Pulmonary artery endothelial cell (primary cell): Measurements from ENCODE around the gene NPY4R2. TPM values are rescaled to one million over a fixed set of nuclear protein-coding genes. Genes with fewer than 3 reads are reported as not detected.
"Not testable (repeated sequence)": the region's sequence is repeated elsewhere in the genome, so short reads cannot be mapped to it uniquely, and the experiment has no call there.

Source experiments
- DNase-seq: peaks from one replicate; pipeline ENCODE4 v3.0.0-alpha.2; 2011; ENCODE audit warnings: low read depth, low spot score
- total RNA-seq: library from RNA; depleted of rRNA; stranded (reverse); fragments of >200 nt; gene quantifications from 2 replicates; pipeline ENCODE4 v1.2.3, GENCODE V29; 2014

NPY4R2 gene, protein sequence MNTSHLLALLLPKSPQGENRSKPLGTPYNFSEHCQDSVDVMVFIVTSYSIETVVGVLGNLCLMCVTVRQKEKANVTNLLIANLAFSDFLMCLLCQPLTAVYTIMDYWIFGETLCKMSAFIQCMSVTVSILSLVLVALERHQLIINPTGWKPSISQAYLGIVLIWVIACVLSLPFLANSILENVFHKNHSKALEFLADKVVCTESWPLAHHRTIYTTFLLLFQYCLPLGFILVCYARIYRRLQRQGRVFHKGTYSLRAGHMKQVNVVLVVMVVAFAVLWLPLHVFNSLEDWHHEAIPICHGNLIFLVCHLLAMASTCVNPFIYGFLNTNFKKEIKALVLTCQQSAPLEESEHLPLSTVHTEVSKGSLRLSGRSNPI
- total RNA-seq = not detected in 2 replicates

DNA sequence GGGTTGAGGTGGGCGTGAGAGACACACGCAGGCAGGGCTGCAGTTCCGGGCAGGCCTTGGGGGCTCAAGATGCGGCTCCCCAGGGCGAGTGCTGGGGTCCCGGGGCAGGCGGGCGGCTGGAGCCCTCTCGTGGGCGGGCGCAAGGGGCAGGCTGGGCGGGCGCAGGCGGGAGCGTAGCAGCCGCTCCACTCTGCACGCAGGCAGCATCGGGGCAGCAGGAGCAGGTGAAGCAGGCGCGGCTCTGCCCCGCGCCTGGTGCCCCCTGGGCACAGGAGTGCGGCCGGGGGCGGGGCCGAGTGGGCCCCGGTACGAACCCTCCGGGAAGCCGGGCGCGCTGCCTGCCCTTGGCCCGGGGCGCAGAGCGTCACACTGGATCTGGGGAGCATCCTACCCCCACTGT, at the start of gene NPY4R2:
Gene NPY4R2 (plus strand): TSS at position 188 of the 400 bp plus-strand sequence. CDS start 3,326 bp downstream, outside the sequence.
- DNase-seq = not testable (repeated sequence)

GRCh38 chr10:47870887-47871286, 47.6 kb upstream of the NPY4R2 start:
- not testable (repeated sequence) for DNase-seq

- not testable (repeated sequence) for DNase-seq
Measured at GRCh38 chr10:47871485-47872180, 46.8 kb upstream of the NPY4R2 start.

GRCh38 chr10:47872236-47872635, 46.2 kb upstream of the NPY4R2 start:
- not testable (repeated sequence) for DNase-seq

DNA sequence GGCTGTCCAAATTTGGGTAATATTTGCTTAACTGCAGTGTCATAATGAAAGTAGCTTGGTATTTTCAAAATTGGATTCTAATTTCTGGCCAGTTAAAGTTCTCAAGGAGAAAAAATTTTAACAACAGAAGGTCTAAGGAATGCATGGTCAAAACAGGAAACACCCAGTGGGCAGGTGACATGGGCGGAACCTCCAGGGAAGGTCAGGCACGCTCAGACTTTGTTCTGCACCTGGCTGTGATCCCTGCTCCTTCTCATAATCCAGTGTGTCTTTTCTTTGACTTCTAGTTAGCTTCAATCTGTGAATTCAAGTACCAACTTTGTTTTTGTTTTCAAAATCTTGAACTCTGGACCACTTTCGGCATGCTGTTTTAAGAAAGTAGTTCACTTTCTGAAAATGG, 34.2 kb upstream of the NPY4R2 start:
- DNase-seq = not testable (repeated sequence)

GRCh38 chr10:47884934-47885333, 33.5 kb upstream of the NPY4R2 start:
- not testable (repeated sequence) for DNase-seq

DNA sequence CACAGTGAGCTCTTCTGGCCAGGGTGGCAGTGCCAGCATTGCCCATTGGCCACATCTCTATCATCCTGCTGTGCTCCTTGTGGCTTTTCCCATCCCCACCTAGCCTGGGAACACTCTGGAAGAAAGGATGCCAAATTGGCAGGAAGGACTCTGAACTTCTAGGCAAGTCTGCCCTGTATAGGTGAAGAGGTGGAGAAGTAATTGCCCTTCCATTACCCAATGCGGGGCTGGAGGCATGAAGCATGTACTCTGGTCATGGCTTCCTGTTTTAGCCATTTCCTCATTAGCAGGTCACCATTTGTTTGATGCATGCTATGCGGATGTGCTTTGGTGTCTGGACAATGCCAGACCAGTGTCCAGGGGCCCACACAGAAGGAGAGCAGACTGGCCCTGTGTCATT, 32.1 kb upstream of the NPY4R2 start:
- not testable (repeated sequence) for DNase-seq

GRCh38 chr10:47886827-47887226, 31.6 kb upstream of the NPY4R2 start:
- DNase-seq = not testable (repeated sequence)

- not testable (repeated sequence) for DNase-seq
Measured at GRCh38 chr10:47890737-47891136, 27.7 kb upstream of the NPY4R2 start.

DNA sequence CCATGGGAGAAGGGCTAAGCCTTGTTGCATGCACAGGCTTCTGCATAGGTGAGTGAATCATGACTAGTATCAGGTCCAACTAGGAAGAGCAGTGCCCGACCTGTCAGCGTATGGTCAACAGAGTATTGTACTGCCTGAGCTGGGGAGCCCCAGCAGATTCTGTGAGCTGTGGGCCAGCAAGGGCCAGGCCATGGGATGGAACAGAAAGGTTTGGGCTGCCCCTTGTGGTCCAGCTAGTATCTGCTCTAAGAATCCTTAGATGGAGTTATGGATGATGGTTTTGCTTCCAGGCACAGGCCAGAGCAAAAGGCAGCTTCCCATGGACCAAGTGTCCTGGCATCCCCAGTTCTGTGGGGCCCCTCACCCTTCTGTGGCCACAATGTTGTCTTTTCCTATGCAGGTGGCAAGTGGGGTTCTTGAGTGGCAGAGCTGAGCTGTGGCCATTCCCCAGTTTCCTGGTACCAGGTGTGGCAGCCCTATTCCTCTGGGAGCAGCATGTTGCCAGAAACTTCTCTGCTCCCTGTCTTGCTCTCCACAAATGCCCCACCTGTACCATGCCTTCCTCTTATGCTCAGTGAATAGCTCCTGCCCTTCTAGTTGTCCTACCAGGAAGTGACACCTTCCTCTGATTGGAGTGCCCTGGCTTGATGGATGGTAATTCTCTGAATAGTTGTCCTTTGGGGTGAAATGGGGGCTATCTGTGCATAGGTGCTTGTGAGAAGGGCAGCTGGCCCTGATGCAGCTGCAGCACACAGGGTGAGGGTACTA, 25.8 kb upstream of the NPY4R2 start:
- DNase-seq = not testable (repeated sequence)

- not testable (repeated sequence) for DNase-seq
Measured at GRCh38 chr10:47894571-47894970, 23.9 kb upstream of the NPY4R2 start.

DNA sequence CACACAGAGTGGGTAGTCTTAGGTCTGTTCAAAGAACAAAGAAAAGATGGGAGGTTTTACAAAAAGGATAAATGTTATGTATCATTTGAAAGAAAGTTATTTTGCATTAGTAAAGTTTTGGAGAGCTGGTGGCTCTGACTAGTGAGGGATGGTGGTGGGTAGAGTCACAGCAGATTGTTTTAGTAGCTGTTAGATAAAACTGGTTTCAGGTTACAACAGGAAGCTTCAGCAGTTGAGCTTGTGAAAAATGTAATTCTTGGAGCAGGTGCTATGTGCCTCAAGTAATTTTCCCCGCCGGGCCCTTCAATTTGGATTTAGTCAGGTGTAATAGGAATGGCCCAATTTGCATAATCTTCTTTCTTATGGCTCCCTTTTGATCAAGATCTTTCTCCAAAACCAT, 20.6 kb upstream of the NPY4R2 start:
- not testable (repeated sequence) for DNase-seq

GRCh38 chr10:47909333-47909732, 9.1 kb upstream of the NPY4R2 start:
- not testable (repeated sequence) for DNase-seq

DNA sequence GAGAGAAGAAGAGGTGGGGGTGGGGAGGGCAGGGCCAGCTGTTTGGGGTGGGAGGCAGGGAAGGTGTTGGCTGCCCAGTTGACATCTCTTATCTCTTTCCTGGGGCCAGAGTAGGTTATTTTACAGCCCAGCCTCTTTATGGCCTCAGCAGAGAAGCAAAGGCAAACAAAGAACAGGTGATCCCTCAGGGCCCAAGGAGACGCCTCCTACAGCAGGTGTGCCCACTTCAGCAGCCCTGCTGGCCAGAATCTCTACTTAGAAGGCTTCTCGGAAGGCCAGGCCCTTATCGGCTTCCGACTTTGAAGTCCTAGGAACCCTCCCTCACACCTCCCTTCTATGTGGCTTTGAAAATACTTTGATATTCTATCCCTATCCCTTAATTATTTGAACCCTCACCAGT, 8.0 kb upstream of the NPY4R2 start:
- DNase-seq = not testable (repeated sequence)

GRCh38 chr10:47914052-47914451, 4.4 kb upstream of the NPY4R2 start:
- not testable (repeated sequence) for DNase-seq

GRCh38 chr10:47915849-47916548, 2.5 kb upstream of the NPY4R2 start:
- DNase-seq = not testable (repeated sequence)

GRCh38 chr10:47920610-47921009, 2.1 kb downstream of the NPY4R2 start:
- not testable (repeated sequence) for DNase-seq

DNA sequence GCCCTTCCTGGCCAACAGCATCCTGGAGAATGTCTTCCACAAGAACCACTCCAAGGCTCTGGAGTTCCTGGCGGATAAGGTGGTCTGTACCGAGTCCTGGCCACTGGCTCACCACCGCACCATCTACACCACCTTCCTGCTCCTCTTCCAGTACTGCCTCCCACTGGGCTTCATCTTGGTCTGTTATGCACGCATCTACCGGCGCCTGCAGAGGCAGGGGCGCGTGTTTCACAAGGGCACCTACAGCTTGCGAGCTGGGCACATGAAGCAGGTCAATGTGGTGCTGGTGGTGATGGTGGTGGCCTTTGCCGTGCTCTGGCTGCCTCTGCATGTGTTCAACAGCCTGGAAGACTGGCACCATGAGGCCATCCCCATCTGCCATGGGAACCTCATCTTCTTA, 4.0 kb downstream of the NPY4R2 start:
- not testable (repeated sequence) for DNase-seq

- not testable (repeated sequence) for DNase-seq
Measured at GRCh38 chr10:47924628-47925027, 6.2 kb downstream of the NPY4R2 start.

GRCh38 chr10:47927147-47927916, 8.9 kb downstream of the NPY4R2 start:
- DNase-seq = not testable (repeated sequence)
